GM12874 (cell line): ENCODE measurements around the gene AFTPH.

ENCODE experiments used
- CTCF ChIP-seq: IDR thresholded peaks from 2 replicates; pipeline ENCODE4 v1.5.1; 2011; ENCODE audit warnings: low read depth, mild to moderate bottlenecking, control low read depth, low read length, moderate library complexity; ENCODE audit not compliant: insufficient read depth

Gene AFTPH

DNA sequence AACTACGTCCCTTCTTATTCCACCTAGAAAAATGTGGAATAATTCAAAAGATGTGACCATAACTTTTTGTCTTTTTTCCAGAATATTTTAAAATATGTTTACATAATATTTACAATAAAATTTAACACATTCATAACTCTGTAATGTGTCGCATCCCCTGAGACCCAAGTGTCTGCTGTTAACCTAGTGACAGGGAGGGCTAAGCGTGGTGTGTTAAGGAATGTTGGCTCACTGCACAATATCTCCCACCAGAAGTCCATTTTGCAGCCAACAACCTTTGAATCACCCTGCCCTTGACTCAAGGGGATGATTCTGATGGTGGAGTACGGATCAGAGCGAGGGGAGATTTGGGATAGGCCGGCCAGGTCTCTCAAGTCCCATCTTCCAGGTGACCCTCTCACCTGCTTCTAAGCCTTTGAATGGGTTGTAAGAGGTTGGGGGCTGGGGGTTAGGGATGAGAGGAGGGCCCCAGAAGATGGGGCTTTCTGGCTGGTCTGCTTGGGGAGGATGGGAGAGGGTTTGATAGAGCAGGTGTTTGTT lies 86.3 kb downstream of the AFTPH start:
- TF ChIP-seq CTCF, result no peak

DNA sequence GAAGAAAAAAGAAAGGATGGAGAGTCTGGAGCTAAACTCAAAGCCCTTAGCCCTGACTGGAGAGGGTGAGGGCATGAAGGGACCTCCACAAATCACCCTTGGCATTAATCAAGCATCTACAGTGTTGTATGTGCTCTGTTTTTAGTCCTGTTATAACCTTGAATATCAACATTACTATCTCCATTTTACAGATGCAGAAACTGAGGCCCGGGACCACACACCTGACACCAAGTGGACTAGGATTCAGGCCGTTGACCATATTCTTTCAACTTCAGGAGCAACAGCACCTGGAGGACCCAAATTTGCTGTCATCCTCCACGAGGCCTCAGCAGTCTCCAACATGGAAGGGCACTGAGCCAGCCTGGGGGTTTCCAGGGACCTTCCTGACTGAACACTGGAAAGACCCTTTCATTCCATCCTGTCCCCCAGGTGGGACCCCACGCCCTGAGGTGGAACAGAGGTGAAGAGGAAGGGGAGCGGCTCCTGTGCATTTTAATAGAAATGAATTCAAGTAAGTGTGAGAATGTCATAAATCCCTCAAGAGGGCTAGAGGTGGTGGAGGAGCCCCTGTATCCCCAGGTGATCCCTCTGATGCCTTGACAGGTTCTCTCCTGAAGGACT lies 88.6 kb downstream of the AFTPH start:
- no peak for TF ChIP-seq CTCF

- no peak for TF ChIP-seq CTCF
Observed at GRCh38 chr2:64613276-64613675, 89.1 kb downstream of the AFTPH start.

DNA sequence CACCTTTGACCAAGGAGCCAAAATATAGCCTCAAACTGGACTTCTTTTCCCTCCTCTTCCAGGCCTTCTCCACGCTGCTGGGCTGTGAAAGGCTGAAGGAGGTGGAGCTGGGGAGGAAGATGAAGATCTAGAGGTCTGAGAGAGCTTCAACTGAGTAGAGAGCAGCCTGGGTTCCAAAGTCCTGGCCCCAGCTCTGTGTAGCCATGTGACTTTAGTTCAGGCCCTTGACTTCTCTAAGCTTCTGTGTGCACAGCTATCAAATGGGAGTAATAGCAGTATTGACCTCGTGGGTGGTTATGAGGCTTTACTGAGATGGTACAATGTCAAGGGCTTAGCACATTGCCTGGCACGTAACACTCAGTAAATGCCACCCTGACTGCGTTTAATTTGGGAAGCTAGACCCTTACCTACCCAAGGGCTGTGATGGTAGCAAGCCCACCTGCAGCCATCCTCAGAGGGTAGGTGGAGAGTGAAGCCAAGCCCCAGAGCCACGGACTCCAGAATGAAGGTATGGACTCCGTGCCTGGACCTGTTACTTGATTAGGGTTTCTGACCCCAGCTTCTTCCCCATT lies 91.2 kb downstream of the AFTPH start:
- no peak for TF ChIP-seq CTCF

GRCh38 chr2:64615844-64616536 lies 91.9 kb downstream of the AFTPH start:
- no peak for TF ChIP-seq CTCF

DNA sequence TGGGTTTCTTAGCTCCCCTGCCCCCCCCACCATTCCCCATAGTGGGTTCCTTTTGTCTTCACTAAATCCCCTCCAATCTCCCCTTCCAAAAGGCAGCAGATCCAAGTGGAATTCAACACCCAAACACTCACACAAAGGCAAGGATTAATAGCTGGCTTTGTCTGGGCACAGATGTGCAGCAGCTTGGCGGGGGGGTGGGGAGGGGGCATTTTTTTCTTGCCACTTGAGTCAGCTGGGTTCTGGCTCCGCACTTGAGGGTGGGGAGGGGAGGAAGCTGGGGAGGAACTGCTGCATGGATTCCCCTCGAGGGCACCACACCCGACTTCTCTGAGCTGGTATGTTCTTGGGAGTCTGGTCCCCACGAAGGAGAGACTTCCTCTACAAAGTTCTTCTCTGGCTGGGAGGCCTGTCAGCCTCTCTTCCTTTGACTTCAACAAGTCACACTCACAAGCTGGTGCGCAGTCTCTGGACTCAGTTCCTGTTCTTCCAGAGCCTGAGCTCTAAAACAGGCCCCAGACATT lies 93.6 kb downstream of the AFTPH start:
- TF ChIP-seq CTCF, result no peak

- TF ChIP-seq CTCF, result no peak
Observed at GRCh38 chr2:64620661-64621060, 96.5 kb downstream of the AFTPH start.
